HL-60/S4 (cell line): ENCODE results near the gene CCIN.
"Not testable (repeated sequence)": the region's sequence is repeated elsewhere in the genome, so short reads cannot be mapped to it uniquely, and the experiment has no call there.

Experiments used
- in situ Hi-C: fragments of 300-500 bp; cut with MboI; formaldehyde crosslinking; loops from 2 replicates; pipeline ENCODE4 v1.14.3; 2022; ENCODE audit warnings: low sequenced_read_pairs

The CCIN gene

DNA sequence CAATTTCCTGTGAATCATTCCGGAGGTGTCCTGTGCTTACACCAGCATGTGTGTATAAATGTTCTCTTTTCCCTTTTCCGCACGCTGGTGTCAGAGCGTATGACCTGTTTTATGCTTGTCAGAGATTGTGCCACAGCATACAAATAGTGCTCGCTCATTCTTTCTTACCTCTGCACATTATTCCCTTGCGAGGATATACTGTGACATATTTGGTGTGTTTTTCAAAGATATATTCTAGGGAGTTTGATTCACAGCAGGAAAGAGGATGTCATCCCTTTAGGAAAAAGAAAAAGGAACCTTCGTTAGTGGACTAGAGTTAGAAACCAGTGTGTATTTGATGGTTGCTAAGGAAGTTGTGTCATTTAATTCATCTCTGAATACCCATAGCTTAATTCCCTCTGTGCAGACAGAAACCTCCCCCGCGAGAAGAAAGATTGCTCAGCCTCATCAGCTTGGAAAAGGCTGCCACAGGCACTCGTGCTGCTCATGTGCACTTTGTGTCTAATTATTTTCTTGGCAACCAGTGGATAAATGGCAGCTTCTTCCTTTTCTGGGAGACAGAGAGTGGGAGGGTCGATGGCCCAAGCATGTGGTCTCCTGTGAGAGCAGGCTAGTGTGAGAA, 14.7 kb upstream of the CCIN start:
- in situ Hi-C loops = no loop called here

DNA sequence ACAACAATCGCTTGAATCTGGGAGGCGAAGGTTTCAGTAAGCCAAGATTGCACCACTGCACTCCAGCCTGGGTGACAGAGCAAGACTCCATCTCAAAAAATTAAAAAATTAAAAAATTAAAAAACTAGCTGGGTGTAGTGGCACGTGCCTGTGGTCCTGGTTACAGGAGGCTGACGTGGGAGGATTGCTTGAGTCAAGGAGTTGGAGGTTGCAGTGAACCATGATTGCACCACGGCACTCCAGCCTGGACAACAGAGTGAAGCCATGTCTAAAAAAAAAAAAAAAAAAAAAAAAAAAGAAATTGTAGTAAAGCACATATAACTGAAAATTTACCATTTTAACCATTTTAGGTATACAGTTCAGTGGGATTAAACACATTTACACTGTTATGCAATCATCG, 13.1 kb upstream of the CCIN start:
- in situ Hi-C loops = no loop called here

DNA sequence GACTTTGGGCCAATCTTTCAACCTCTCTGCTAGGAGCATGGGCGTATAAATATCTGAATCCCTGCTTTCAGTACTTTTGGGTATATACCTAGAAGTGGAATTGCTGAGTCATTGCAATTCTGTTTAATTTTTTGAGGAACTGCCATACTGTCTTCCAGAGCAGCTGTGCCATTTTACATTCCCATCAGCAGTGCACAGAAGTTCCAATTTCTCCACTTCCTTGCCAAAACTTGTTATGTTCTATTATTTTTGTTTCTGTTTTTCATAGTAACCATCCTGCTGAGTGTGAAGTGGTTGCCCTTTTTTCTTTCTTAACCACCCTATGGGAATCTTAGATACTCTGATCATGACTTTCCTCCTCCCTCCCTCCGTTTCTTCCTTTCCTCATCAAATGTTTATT, 11.1 kb upstream of the CCIN start:
- in situ Hi-C loops = no loop called here

DNA sequence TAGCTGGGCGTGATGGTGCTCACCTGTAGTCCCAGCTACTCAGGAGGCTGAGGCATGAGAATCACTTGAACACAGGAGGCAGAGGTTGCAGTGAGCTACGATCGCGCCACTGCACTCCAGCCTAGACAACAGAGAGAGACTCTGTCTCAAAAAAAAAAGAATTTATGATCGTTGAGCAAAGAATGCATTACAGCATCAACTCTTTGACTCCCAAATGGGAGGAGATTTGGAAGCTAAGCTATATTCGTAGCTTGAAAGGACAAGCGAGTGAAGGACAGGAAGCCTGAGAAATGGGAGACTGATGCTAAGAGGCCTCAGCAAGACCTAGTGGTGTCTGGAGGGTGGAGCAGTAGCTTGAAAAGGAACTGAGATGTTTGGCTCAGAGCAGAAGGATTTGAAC, 10.3 kb upstream of the CCIN start:
- in situ Hi-C loops = no loop called here

DNA sequence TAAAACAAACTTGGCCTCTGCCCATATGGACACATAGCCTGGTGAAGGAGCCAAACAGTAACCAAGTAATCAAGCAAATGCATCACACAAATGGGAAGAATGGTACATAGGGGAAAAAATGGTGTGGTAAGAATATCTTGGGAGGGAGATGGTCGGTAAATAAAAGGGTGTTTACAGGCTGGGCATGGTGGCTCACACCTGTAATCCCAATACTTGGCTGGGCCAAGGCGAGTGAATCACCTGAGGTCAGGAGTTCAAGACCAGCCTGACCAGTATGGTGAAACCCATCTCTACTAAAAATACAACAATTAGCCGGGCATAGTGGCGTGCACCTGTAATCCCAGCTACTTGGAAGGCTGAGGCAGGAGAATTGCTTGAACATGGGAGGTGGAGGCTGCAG, 9.7 kb upstream of the CCIN start:
- in situ Hi-C loops = not testable (repeated sequence)

DNA sequence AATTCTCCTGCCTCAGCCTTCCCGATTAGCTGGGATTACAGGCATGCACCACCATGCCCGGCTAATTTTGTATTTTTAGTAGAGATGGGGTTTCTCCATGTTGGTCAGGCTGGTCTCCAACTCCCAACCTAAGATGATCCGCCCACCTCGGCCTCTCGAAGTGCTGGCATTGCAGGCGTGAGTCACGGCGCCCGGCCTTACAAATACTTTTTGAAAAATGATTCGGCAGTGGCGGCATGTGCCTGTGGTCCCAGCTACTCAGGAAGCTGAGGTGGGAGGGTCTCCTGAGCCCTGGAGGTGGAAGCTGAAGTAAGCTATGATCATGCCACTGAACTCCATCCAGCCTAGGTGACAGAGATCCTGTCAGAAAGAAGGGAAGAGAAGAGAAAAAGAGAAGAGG, 9.1 kb upstream of the CCIN start:
- in situ Hi-C loops = loop anchor here (5.0 kb wide), 1 partner anchor 58 kb away; no protein-coding TSS in a partner anchor

DNA sequence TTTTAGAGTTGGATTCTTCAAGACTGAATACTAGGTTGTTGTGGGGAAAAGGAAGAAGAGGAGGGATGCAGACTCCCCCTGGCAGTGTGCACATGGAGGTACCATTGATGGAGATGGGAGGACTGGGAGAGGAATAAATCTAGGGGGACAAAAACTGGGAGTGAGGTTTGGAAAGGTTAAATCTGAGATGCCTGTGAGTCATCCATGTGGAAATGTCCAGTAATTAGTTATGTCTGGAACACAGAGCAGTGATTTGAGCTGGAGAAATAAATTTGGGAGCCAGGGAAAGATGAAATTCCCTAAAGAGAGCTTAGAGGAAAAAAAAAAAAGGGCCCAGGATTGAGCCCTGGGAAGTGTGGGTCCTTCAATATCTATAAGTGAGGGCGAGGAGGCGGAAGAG, 8.0 kb upstream of the CCIN start:
- in situ Hi-C loops = loop anchor here (5.0 kb wide), 1 partner anchor 59 kb away; no protein-coding TSS in a partner anchor

DNA sequence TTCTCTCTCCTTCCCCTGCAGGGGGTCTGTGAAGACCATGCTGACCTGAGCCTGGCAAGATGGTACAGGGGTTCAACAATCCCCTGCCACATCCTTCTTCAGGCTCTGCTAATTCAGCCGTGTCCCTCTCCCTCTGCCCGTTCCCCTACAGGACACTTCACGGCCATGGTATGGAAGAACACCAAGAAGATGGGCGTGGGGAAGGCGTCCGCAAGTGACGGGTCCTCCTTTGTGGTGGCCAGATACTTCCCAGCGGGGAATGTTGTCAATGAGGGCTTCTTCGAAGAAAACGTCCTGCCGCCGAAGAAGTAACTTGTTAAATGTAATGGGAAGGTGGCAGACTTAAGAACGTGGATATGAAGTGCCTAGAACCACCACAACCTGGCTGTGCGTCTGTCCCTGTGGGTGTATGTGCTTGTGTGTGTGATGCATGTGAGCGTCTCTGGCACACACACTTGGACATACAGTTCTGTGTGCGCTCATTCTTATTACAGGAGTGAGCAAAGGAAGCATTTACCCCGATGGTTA, 6.9 kb upstream of the CCIN start:
- in situ Hi-C loops = loop anchor here (5.0 kb wide), 1 partner anchor 60 kb away; no protein-coding TSS in a partner anchor

DNA sequence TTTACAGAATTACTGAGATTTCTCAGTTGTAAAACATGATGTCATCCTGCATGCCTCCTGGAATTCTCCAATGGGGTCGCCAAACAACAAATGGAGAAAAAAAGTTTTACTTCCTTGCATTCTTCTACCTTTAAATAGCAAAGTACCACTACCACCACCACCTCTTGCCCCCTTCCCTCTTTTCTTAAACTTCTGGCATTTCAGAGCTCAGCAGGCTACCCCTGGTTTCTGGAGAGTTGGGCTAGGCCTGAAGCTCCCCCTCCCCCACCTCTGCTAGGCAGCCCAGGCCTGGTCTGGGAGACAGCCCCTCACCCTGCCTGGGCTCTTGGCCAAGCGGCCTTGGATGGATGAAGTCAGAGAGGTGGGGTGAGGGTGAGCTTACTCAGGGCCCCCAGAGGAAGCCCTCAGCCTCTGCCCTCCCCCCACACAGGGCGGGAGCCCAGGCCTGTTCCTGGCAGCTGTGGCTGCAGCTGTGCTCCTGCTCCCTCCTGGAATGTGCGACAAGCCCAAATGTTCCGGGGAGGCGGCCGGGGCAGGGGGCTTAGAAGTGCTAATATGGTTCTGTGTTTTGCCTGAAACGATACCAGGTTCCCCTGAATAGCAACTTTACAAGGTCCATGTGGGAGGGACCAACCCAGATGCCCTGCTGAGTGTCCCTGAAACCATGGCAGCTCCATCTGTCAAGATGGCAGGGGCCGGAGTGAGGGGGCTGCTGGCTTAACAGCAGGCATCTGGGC, 6.0 kb upstream of the CCIN start:
- in situ Hi-C loops = loop anchor here (5.0 kb wide), 1 partner anchor 61 kb away; no protein-coding TSS in a partner anchor

DNA sequence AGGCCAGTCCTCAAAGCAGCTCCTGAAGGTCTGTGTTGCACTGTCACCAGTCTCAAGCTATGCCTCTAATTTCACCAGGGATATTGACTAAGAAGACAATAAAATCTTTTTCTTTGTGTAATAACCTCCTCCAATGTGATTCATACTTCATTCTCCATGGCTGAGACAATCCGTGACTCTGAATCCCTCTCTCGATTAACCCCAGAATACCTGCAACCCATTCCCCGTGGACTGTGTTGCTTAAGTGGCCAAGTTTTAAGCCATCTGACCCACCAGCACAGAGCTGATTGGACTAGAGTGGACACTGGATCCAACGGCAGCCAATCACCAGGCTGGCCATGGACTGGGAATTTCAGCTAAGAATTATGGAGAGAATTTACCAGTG, 5.4 kb upstream of the CCIN start:
- in situ Hi-C loops = loop anchor here (5.0 kb wide), 1 partner anchor 61 kb away; no protein-coding TSS in a partner anchor

DNA sequence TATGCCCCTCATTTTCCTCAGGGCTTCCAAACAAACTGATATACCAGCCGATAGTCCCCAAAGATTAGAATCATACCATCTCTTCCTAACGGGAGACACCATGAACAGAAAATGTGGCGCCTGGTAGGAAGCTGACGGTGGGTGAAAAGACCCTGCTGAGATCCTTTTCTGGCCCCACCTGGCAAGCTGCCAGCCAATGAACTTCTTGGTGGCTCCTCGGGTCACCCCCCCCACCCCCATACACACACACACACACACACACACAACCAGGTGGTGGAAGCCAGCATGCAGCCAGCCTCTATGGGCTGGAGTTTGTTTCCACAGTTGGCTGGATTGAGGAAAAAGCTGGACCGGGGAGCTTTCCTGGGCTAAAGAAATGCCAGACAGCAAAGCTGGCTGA, 4.8 kb upstream of the CCIN start:
- in situ Hi-C loops = loop anchor here (5.0 kb wide), 1 partner anchor 62 kb away; no protein-coding TSS in a partner anchor

DNA sequence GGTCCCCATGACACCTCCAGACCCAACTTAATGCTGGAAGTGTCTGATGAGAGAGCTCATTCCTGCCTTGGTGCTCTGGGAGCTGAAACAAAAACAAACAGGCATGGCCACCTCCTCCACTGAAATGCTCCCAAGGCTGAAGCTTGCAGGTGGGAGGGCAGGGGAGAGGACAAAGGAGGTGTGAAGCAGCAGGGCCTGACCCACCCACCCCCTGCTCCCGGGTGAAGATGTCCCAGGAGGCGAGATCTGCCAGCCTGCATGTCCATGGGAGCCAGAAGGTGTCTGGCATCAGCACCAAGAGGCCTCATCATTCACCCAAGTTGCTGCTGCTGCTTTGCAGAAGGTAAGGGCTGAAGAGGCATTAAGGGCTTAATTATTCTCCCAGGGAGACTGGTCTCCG, 4.2 kb upstream of the CCIN start:
- in situ Hi-C loops = loop anchor here (5.0 kb wide), 1 partner anchor 63 kb away; no protein-coding TSS in a partner anchor

DNA sequence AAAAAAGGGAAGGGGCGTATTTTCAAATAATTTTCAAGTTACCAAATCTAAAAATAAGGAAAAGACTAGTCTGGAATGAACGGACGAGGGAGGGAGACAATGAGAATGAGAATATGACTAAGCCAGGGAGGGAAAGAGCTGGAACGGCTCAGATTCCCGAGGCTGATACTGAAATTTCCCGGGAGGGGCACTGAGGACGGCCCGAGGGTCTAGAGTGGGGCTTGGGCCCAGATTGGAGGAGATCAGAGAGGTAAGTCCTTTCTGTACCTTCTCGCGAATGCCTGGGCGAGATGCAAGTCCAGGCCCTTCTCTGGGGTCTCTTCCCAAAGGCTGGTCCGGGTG, 3.4 kb upstream of the CCIN start:
- in situ Hi-C loops = no loop called here

DNA sequence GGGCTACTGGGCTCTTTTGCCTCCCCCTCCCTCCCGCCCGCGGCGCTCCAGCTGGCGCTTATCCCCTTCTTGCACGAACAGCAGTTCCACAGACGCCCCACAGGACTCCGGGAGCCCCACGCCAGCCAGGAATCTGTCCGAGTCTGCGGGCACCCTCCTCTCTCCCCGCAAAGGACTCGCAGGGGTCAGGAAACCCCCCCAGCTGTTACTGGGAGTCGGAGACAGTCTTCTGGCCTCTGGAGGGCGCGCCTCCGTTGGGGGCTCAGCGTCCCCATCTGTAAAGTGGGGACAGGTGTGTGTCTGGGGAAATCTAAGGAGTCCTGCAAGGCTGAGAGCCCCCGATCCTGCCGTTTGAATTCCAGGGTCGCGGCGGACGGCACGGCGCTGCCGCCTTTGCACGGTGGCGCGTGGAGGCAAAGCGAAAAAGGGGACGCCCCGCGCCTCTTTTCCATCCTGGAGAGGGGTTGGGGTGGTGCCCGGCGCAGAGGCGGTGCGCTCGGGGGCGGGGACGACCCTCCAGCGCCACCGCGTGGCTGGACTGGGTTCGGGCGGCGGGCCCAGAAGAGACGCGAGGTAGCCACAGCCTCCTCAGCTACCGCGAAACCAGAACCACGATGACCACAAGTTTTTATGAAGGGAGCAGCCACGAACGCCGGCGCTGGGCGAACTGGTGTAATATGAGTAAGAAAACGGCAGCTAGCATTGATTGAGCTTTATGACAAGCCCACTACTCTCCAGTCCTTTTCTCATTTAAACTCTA, 2.8 kb upstream of the CCIN start:
- in situ Hi-C loops = no loop called here

DNA sequence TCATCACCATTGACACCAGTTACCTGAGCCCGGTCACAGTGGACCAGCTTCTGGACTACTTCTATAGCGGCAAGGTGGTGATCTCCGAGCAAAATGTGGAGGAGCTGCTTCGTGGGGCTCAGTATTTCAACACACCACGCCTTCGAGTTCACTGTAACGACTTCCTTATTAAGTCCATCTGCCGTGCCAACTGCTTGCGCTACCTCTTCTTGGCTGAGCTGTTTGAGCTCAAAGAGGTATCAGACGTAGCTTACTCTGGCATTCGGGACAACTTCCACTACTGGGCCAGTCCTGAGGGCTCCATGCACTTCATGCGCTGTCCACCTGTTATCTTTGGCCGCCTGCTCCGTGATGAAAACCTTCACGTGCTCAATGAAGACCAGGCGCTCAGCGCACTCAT, 520 bp downstream of the CCIN start:
- in situ Hi-C loops = no loop called here

DNA sequence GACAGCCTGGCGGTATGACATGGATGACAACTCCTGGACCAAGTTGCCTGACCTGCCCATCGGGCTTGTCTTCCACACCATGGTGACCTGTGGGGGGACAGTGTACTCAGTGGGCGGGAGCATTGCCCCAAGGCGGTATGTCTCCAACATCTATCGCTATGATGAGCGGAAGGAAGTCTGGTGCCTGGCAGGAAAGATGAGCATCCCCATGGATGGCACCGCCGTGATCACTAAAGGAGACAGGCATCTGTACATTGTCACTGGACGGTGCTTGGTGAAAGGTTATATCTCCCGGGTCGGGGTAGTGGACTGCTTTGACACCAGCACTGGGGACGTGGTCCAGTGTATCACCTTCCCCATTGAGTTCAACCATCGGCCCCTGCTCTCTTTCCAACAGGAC, 1.3 kb downstream of the CCIN start:
- in situ Hi-C loops = no loop called here

DNA sequence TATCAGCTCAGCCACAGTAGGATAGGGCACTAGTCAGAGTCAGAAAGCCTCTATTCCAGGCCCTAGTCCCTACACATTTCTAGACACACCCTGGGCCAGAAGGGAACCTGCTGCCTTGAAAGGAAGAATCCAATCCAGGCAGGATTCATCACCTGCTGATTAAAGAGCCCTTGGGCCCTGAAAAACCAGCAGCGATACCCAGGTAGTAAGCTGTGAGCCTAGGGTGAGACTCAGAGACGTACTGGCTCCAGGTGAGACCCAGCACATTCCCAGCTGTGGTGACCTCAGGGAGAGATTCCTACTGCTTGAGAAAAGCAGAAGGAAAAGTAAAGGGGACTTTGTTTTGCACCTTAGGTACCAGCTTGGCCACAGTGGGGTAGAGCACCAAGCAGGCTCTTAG, 4.7 kb downstream of the CCIN start:
- in situ Hi-C loops = no loop called here

DNA sequence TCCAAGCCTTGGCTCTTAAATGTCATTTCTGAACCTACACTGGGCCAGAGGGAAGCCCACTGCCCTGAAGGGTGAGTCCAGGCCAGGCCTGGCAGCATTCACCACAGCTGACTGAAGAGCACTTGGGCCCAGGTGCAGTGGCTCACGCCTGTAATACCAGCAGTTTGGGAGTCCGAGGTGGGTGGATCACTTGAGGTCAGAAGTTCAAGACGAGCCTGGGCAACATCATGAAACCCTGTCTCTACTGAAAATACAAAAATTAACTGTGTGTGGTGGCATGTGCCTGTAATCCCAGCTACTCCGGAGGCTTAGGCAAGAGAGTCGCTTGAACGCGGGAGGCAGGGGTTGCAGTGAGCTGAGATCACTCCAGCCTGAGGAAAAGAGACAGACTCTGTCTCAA, 5.1 kb downstream of the CCIN start:
- in situ Hi-C loops = no loop called here

DNA sequence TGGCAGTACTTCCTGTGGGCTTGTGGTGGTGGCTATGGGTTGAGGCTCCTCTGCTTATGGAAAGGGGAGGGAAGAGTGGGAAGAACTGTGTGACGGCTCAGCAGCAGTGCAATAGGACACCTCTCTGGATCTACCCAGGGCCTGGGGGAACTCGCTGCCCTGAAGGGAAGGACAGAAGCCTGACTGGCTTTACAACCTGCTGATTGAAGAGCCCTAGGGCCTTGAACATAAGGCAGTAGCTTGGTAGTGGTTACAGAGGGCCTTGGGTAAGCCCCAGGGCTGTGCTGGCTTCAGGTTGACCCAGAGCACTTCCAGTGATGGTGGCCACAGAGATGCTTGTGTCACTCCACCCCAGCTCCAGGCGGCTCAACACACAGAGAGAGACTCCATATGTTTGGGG, 5.5 kb downstream of the CCIN start:
- in situ Hi-C loops = no loop called here

DNA sequence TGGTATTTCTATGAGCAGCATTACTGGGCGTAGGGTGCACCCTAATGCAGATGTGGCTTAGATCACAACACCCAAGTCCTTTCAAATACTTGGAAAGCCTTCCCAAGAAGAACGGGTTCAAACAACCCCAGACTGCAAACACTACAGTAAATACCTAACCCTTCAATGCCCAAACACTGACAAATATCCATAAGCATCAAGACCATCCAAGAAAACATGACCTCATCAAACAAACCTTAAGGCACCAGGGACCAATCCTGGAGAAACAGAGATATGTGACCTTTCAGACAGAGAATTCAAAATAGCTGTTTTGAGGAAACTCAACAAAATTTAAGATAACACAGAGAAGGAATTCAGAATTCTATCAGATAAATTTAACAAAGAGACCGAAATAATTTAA, 6.0 kb downstream of the CCIN start:
- in situ Hi-C loops = not testable (repeated sequence)

DNA sequence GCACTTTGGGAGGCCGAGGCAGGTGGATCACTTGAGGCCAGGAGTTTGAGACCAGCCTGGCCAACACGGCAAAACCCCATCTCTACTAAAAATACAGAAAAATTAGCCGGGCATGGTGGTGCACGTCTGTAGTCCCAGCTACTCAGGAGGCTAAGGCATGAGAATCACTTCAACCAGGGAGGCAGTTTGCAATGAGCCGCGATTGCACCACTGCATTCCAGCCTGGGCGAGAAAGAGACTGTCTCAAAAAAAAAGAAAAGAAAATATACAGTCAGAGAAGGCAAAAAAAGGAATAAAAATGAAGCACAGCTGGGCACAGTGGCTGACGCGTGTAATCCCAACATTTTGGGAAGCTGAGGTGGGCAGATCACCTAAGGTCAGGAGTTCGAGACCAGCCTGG, 7.3 kb downstream of the CCIN start:
- in situ Hi-C loops = not testable (repeated sequence)

DNA sequence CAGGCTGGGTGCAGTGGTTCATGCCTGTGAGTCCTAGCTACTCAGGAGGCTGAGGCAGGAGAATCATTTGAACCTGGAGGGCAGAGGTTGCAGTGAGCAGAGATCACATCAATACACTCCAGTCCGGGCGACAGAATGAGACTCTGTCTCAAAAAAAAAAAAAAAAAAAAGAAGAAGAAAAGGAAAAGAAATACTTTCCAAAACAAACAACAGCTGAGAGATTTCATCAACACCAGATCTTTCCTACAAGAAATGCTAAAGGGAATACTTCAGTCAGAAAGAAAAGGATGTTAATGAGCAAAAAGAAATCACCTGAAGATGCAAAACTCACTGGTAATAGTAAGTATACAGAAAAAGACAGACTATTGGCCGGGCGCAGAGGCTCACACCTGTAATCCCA, 8.4 kb downstream of the CCIN start:
- in situ Hi-C loops = no loop called here
